K562 (cell line): ENCODE results near the gene CCDC187. TPM values are rescaled to one million over a fixed set of nuclear protein-coding genes. Genes with fewer than 3 reads are reported as not detected.
A peak's percentile ranks its signal among the peaks of the same experiment; 100 is the strongest.

Source experiments
- BHLHE40 ChIP-seq: IDR thresholded peaks from 2 replicates; pipeline ENCODE4 v1.6.1; 2011; ENCODE audit warnings: low read length, improper control_type of control experiment
- GATA2 ChIP-seq: sonication (generic); formaldehyde crosslinking; IDR thresholded peaks from 2 replicates; pipeline ENCODE4 v1.4.0; 2020; ENCODE audit warnings: mild to moderate bottlenecking, missing genetic modification reagents
- GATAD2B ChIP-seq: fragments of 450-650 bp; IDR thresholded peaks from 2 replicates; pipeline ENCODE4 v1.6.1; 2017; ENCODE audit warnings: mild to moderate bottlenecking, borderline replicate concordance
- ILK ChIP-seq: fragments of 450-650 bp; IDR thresholded peaks from 2 replicates; pipeline ENCODE4 v1.6.1; 2016; ENCODE audit warnings: missing genetic modification characterization, low read depth, mild to moderate bottlenecking, missing compliant biosample characterization, moderate library complexity, borderline replicate concordance
- MEIS2 ChIP-seq: fragments of 450-650 bp; IDR thresholded peaks from 2 replicates; pipeline ENCODE4 v1.6.1; 2014; ENCODE audit warnings: mild to moderate bottlenecking; ENCODE audit not compliant: partially characterized antibody
- MTA3 ChIP-seq: fragments of 450-650 bp; formaldehyde crosslinking; IDR thresholded peaks from 2 replicates; pipeline ENCODE4 v1.6.1; 2017; ENCODE audit warnings: mild to moderate bottlenecking, borderline replicate concordance
- PML ChIP-seq: IDR thresholded peaks from 2 replicates; pipeline ENCODE4 v1.6.1; 2012; ENCODE audit warnings: low read length, inconsistent platforms
- TGIF2 ChIP-seq: sonication (generic); formaldehyde crosslinking; IDR thresholded peaks from 2 replicates; pipeline ENCODE4 v1.8.1; 2022; ENCODE audit warnings: mild to moderate bottlenecking, missing genetic modification reagents, moderate library complexity
- USF1 ChIP-seq: sonication (generic); formaldehyde crosslinking; IDR thresholded peaks from 2 replicates; pipeline ENCODE4 v1.9.0; 2022; ENCODE audit warnings: mild to moderate bottlenecking, missing genetic modification reagents
- YBX1 ChIP-seq: fragments of 450-650 bp; IDR thresholded peaks from 2 replicates; pipeline ENCODE4 v1.7.1; 2016; ENCODE audit warnings: mild to moderate bottlenecking
- ZBED1 ChIP-seq: IDR thresholded peaks from 2 replicates; pipeline ENCODE4 v1.6.1; 2014
- ZNF436 ChIP-seq: fragments of 250-450, 450-650 bp; sonication (Bioruptor Pico); formaldehyde crosslinking; IDR thresholded peaks from 2 replicates; pipeline ENCODE4 v1.7.0; 2020; ENCODE audit warnings: mild to moderate bottlenecking
- polyA plus RNA-seq, 8 experiments: library from polyadenylated mRNA; depleted of rRNA in 4 of 8; stranded (reverse) in 5 of 8; unstranded in 3 of 8; fragments of >200 nt; fragmentation: Nextera tagmentation in 2 of 8; fragmentation: Illumina TruSeq in 1 of 8; extraction: Ambion mirVana in 2 of 8; extraction: Trizol in 1 of 8; gene quantifications; 2 replicates each; pipeline versions ENCODE4 v1.2.1 to v1.2.3, GENCODE V29; 2011 to 2014; ENCODE audit warnings: inconsistent platforms in 1 of 8, missing spikeins in 1 of 8
- total RNA-seq, 7 experiments: library from RNA; depleted of rRNA in 6 of 7; stranded (reverse); fragments of >200 nt in 6 of 7; fragmentation: Illumina TruSeq in 2 of 7; extraction: Trizol in 2 of 7; gene quantifications; 2 replicates each; pipeline versions ENCODE4 v1.2.1 to v1.2.3, GENCODE V29; 2011 to 2021; ENCODE audit warnings: low replicate concordance in 1 of 7
- TF ChIP-seq, protein P1 (sequence below): sonication (generic); formaldehyde crosslinking; IDR thresholded peaks from 2 replicates; pipeline ENCODE4 v1.8.1; 2023; ENCODE audit warnings: mild to moderate bottlenecking, missing genetic modification reagents
- TF ChIP-seq, protein P2 (sequence below): fragments of 250-450 bp; sonication (Bioruptor Pico); IDR thresholded peaks from 2 replicates; pipeline ENCODE4 v1.4.0; 2020; ENCODE audit warnings: mild to moderate bottlenecking
- TF ChIP-seq, protein P3 (sequence below): sonication (generic); formaldehyde crosslinking; IDR thresholded peaks from 2 replicates; pipeline ENCODE4 v1.8.1; 2023; ENCODE audit warnings: missing genetic modification reagents, mild to moderate bottlenecking, borderline replicate concordance
- TF ChIP-seq, protein P4 (sequence below), 3 experiments: IDR thresholded peaks in 2 of 3; conservative IDR thresholded peaks in 1 of 3; 2 replicates each; pipeline ENCODE4 v1.5.1; 2011 to 2012; ENCODE audit warnings: low read length in 3 of 3, mild to moderate bottlenecking in 3 of 3, control low read depth in 2 of 3, improper control_type of control experiment in 1 of 3, inconsistent platforms in 1 of 3, low read depth in 1 of 3, mixed read lengths in 1 of 3, moderate library complexity in 1 of 3; ENCODE audit not compliant: insufficient read depth in 2 of 3

CCDC187 gene
- total and polyA plus RNA-seq, 9 of the 15 experiments (the other 6 are each of a cell fraction or from before 2014, with no cell fraction given), result not detected

GRCh38 chr9:136237486-136238341, 66.2 kb downstream of the CCDC187 start (continued):
- TF ChIP-seq ZNF436, result no peak
- TF ChIP-seq, protein P1, sequence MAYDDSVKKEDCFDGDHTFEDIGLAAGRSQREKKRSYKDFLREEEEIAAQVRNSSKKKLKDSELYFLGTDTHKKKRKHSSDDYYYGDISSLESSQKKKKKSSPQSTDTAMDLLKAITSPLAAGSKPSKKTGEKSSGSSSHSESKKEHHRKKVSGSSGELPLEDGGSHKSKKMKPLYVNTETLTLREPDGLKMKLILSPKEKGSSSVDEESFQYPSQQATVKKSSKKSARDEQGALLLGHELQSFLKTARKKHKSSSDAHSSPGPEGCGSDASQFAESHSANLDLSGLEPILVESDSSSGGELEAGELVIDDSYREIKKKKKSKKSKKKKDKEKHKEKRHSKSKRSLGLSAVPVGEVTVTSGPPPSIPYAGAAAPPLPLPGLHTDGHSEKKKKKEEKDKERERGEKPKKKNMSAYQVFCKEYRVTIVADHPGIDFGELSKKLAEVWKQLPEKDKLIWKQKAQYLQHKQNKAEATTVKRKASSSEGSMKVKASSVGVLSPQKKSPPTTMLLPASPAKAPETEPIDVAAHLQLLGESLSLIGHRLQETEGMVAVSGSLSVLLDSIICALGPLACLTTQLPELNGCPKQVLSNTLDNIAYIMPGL (CRISPR knock-in tag), result no peak
- TF ChIP-seq, protein P2, sequence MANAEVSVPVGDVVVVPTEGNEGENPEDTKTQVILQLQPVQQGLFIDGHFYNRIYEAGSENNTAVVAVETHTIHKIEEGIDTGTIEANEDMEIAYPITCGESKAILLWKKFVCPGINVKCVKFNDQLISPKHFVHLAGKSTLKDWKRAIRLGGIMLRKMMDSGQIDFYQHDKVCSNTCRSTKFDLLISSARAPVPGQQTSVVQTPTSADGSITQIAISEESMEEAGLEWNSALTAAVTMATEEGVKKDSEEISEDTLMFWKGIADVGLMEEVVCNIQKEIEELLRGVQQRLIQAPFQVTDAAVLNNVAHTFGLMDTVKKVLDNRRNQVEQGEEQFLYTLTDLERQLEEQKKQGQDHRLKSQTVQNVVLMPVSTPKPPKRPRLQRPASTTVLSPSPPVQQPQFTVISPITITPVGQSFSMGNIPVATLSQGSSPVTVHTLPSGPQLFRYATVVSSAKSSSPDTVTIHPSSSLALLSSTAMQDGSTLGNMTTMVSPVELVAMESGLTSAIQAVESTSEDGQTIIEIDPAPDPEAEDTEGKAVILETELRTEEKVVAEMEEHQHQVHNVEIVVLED (CRISPR knock-in tag), result no peak
- no peak for TF ChIP-seq ILK (tag)
- TF ChIP-seq, protein P3, sequence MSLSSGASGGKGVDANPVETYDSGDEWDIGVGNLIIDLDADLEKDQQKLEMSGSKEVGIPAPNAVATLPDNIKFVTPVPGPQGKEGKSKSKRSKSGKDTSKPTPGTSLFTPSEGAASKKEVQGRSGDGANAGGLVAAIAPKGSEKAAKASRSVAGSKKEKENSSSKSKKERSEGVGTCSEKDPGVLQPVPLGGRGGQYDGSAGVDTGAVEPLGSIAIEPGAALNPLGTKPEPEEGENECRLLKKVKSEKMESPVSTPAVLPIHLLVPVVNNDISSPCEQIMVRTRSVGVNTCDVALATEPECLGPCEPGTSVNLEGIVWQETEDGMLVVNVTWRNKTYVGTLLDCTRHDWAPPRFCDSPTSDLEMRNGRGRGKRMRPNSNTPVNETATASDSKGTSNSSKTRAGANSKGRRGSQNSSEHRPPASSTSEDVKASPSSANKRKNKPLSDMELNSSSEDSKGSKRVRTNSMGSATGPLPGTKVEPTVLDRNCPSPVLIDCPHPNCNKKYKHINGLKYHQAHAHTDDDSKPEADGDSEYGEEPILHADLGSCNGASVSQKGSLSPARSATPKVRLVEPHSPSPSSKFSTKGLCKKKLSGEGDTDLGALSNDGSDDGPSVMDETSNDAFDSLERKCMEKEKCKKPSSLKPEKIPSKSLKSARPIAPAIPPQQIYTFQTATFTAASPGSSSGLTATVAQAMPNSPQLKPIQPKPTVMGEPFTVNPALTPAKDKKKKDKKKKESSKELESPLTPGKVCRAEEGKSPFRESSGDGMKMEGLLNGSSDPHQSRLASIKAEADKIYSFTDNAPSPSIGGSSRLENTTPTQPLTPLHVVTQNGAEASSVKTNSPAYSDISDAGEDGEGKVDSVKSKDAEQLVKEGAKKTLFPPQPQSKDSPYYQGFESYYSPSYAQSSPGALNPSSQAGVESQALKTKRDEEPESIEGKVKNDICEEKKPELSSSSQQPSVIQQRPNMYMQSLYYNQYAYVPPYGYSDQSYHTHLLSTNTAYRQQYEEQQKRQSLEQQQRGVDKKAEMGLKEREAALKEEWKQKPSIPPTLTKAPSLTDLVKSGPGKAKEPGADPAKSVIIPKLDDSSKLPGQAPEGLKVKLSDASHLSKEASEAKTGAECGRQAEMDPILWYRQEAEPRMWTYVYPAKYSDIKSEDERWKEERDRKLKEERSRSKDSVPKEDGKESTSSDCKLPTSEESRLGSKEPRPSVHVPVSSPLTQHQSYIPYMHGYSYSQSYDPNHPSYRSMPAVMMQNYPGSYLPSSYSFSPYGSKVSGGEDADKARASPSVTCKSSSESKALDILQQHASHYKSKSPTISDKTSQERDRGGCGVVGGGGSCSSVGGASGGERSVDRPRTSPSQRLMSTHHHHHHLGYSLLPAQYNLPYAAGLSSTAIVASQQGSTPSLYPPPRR (CRISPR knock-in tag), result peak; percentile 79; the same call in 1 of the 2 replicates
- TF ChIP-seq GATAD2B, result peak; percentile 27; the same call in 1 of the 2 replicates
- peak; percentile 96 for TF ChIP-seq BHLHE40
- peak; percentile 53 for TF ChIP-seq MEIS2
- no peak for TF ChIP-seq YBX1
- 0 out of 2 replicates have a peak, but pooled peaks have one; percentile 53 for TF ChIP-seq MTA3
- TF ChIP-seq USF1 (CRISPR knock-in tag), result 0 out of 2 replicates have a peak, but pooled peaks have one; percentile 22
- TF ChIP-seq GATA2 (CRISPR knock-in tag), result peak; percentile 92
- no peak for TF ChIP-seq TGIF2 (CRISPR knock-in tag)
- TF ChIP-seq, protein P4, sequence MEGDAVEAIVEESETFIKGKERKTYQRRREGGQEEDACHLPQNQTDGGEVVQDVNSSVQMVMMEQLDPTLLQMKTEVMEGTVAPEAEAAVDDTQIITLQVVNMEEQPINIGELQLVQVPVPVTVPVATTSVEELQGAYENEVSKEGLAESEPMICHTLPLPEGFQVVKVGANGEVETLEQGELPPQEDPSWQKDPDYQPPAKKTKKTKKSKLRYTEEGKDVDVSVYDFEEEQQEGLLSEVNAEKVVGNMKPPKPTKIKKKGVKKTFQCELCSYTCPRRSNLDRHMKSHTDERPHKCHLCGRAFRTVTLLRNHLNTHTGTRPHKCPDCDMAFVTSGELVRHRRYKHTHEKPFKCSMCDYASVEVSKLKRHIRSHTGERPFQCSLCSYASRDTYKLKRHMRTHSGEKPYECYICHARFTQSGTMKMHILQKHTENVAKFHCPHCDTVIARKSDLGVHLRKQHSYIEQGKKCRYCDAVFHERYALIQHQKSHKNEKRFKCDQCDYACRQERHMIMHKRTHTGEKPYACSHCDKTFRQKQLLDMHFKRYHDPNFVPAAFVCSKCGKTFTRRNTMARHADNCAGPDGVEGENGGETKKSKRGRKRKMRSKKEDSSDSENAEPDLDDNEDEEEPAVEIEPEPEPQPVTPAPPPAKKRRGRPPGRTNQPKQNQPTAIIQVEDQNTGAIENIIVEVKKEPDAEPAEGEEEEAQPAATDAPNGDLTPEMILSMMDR (IDR thresholded peaks at IDR 0.05 in 2 of 3, conservative IDR thresholded peaks at IDR 0.05 in 1 of 3; ENCODE audit: insufficient read depth in 2 of 3, low read depth in 1 of 3, low read length in 3 of 3), result no peak
- TF ChIP-seq PML, result peak; percentile 85
- 0 out of 2 replicates have a peak, but pooled peaks have one; percentile 38 for TF ChIP-seq ZBED1
